HG03196 (cell line): Measurements from ENCODE around the gene RORB.

ENCODE experiments used
- ATAC-seq: cut with Tn5 transposase; IDR thresholded peaks from one replicate; pipeline ENCODE4 v1.9.1; 2021; ENCODE audit not compliant: unreplicated experiment

The RORB gene

DNA sequence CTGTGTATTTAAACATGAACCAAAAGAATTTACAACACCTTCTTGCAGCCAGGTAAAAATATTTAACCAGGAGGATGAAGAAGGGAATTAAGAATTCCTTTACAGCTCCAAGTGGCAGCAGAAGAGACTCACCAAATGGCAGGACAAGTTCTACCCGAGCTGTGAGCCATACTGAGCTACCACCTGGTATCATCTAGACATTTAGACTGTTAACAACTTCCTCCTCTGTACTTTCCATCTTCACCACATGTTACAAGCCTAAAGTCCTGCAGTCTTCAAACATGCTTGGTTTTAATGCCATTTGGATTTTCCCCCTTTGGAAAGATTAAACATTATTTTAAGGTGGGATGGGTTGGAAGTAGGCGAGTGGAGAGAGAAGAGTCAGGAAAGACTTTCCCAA, 200.4 kb downstream of the RORB start:
- ATAC-seq = no peak

GRCh38 chr9:74711341-74711740, 214.2 kb downstream of the RORB start:
- ATAC-seq = no peak

DNA sequence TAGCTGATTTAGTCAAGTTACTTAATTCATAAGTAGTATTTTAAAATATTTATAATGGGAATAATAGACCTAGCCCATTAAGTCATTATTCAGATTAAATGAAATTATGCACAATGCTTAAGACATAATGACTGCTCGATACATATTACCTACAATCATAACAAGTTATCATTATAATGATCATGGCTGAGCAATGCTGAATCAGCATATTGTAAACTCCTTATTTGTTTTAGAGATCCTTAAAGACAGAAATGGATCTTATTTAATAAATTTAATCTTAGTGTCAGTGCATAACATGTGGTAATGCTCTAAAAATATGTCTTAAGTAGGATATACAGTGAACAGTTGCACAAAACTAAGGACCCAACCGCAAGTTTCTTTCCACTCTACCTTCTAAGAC, 221.6 kb downstream of the RORB start:
- ATAC-seq = no peak

DNA sequence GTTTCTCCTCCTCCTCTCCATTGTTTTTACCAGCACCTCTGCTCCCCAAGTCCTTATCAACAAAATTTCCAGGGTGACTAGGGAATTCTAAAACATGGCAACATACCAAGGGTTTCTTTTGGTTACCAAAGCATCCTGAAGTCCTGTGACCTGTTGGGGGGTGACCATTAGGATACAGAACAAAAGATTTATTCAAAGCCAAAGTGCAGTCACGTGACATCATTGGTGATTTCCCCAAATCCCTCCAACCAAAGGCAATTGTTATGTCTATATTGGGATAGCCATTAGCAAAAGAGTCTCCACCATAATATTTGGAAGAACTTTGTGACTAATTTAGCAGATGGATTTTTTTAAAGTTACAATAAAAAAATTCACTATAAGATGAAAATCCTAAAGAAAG, 222.2 kb downstream of the RORB start:
- no peak for ATAC-seq

DNA sequence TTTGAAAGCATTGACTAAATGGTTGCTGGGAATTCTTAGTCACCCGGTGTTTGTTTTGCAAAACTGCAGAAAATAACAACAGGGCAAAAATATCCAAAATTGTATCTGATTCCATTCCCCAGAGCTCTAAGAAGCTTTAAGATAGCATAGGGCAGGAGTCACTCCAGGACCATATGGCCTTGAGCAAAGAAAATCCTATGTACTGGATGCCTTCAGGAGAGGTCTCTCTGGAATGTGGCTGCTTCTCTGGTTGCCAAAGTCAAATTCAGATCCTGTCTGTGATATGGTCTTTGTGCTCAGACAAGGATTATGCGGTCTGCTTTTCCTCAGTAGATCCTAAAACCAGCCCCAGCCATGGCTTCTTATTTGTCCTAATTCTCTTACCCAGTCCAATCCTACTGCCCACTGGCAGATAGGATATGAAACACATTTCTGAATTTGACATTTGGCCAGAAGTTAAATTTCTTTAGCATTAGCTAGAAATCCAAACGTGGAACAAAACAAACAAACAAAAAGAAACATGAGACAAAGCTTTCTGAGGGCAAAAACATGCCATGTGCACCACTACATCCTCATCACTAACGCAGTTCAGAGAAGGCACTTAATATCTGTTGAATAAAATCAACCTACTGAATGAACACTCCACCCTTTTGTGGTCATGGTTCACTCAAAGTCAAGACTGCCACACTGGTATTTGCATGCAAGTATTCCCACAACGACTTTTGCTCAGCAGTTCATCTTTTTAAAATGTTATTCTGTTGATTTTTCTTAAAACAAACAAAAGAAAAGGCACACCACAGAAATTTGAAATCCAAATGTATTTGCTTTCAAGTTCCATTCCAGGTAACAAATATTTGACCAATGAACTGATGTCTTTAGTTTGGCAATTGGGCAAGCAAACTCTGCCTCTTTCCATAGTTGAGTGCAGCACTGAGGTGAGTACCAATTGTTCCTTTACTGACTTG, 224.8 kb downstream of the RORB start:
- ATAC-seq = no peak

- no peak for ATAC-seq
These were observed 227.2 kb downstream of the RORB start for GRCh38 chr9:74724317-74724716.

DNA sequence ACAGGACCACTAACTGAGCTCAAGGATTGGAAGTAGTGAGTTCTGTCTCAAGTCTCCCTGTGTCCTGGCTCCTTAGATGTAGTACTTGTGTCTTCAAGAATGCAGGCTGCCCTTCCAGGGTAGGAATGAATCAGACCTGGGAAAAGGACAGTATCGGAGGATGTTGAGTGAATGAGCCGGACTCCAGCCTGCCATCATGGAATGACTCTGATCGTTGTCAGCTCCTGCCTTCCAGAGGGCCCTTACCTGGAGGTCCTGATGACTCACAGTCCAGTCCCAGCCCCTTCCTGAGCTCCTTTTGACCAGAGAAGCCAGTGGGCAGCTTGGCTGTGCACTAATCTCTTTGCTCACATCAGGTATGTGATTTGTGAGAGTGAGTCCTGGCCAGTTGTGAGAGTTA, 229.4 kb downstream of the RORB start:
- ATAC-seq = no peak

GRCh38 chr9:74728176-74728575, 231.0 kb downstream of the RORB start:
- no peak for ATAC-seq

DNA sequence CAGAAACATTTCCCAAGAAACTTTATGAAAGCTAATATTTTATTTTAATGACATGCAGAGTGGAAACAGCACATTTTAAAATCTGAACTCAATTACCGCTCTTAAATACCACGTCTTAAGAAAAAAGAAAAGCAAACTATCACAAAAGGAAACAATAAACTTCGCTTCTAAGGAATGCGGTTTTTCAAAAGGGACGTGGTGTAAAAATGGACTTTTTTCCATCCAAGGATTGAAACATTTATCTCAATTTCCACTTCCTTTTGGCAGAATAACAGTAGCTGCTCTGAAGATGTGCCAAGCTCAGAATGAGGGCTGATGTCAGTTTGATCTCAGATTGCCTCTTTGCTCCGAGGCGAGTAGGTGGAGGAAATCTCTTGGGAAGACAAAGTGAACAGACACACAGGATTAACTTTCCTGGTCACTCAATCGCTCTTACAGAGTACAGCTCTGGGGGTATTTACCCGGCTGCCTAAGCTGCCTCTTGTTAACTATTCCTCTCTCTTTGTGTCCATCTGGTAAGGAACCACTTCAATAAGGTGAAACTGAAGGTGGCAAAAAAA, 232.1 kb downstream of the RORB start:
- no peak for ATAC-seq

DNA sequence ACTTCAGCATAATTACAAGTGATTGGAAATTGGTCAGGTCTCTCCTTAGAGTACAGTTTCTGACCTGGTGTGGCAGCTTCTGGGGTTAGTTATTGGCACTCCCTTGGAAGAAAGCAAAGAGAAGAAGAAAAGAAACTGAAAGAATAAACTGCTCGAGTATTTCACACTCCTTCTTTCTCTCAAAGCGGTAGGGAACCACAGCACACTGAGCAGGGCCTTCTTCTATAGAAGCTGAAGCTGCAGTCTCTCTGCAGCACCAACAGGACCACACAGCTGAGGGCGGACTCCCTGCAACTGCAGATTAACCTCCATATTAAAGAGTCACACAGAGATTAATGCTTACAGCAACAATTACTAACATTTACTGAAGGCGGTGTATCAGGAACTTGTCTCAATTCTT, 238.6 kb downstream of the RORB start:
- no peak for ATAC-seq

GRCh38 chr9:74736646-74737045, 239.5 kb downstream of the RORB start:
- no peak for ATAC-seq

DNA sequence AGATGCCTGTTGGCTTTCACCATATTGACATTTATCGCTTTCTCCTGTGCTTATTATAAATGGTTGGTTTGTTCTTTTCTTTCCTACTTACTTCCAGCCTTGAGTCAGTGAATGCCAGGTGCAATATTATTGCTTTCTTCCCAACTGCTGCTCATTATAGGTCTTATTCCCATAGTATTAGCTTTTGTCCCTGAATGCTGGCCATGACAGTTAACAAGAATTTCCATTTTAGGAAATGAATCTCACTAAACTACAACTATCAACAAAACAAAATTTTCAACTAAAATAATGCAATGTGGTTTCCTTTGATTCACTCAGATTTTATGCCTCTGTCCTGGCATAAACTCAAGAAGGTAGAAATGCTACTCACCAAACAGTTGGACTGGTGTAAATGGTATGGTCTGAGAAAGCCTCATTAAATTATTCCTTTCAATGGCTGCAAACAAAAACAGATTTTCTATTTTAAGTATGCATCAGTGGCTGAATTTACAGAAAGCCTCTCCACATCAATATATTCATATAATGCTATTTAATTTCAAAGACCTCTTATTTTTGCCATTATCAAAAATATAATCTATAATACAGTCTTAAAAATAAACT, 245.2 kb downstream of the RORB start:
- ATAC-seq = no peak
